Fibroblast of lung (primary cell): Measurements from ENCODE around the gene METAP1D. TPM values are rescaled to one million over a fixed set of nuclear protein-coding genes. Genes with fewer than 3 reads are reported as not detected.
"Not testable (repeated sequence)": the region's sequence is repeated elsewhere in the genome, so short reads cannot be mapped to it uniquely, and the experiment has no call there.

ENCODE experiments used
- DNase-seq, 2 donors: peaks; one replicate each; pipeline versions ENCODE4 v3.0.0 to v3.0.0-alpha.2; 2010; ENCODE audit warnings: low read depth in 2 of 2
- H2AFZ ChIP-seq: 2 replicates; pipeline ENCODE4 v1.5.1; 2012; ENCODE audit warnings: low read length, control low read depth, inconsistent platforms
- H3K27ac ChIP-seq: 2 replicates; pipeline ENCODE4 v1.5.1; 2011; ENCODE audit warnings: low read length, control low read depth; ENCODE audit not compliant: insufficient read depth
- H3K27me3 ChIP-seq: 2 replicates; pipeline ENCODE4 v1.5.1; 2011; ENCODE audit warnings: mild to moderate bottlenecking, low read length; ENCODE audit not compliant: control insufficient read depth, insufficient read depth
- H3K36me3 ChIP-seq: 2 replicates; pipeline ENCODE4 v1.5.1; 2011; ENCODE audit warnings: low read length; ENCODE audit not compliant: control insufficient read depth, insufficient read depth
- H3K4me1 ChIP-seq: 2 replicates; pipeline ENCODE4 v1.5.1; 2011; ENCODE audit warnings: low read length; ENCODE audit not compliant: control insufficient read depth, insufficient read depth; ENCODE audit errors: extremely low read depth
- H3K4me2 ChIP-seq: 2 replicates; pipeline ENCODE4 v1.5.1; 2011; ENCODE audit warnings: low read length, control low read depth; ENCODE audit not compliant: insufficient read depth; ENCODE audit errors: extremely low read depth
- H3K4me3 ChIP-seq, 4 experiments: fragments of 200-600 bp in 1 of 4; sonication (generic) in 1 of 4; replicated peaks in 1 of 4; 2 replicates each; pipeline ENCODE4 v1.5.1; 2011 to 2016; ENCODE audit warnings: low read length in 4 of 4, low read depth in 3 of 4, mild to moderate bottlenecking in 3 of 4, control low read depth in 2 of 4, inconsistent platforms in 1 of 4, mixed read lengths in 1 of 4; ENCODE audit not compliant: insufficient read depth in 1 of 4; ENCODE audit errors: control extremely low read depth in 1 of 4
- H3K79me2 ChIP-seq: 2 replicates; pipeline ENCODE4 v1.5.1; 2012; ENCODE audit warnings: mild to moderate bottlenecking, low read length, inconsistent platforms; ENCODE audit not compliant: control insufficient read depth, insufficient read depth
- H3K9ac ChIP-seq: 2 replicates; pipeline ENCODE4 v1.5.1; 2011; ENCODE audit warnings: mild to moderate bottlenecking, low read length, control low read depth; ENCODE audit not compliant: insufficient read depth
- H3K9me3 ChIP-seq: 2 replicates; pipeline ENCODE4 v1.5.1; 2012; ENCODE audit warnings: low read depth, low read length; ENCODE audit not compliant: control insufficient read depth, insufficient read depth
- H4K20me1 ChIP-seq: 2 replicates; pipeline ENCODE4 v1.5.1; 2011; ENCODE audit warnings: low read length; ENCODE audit not compliant: control insufficient read depth, insufficient read depth; ENCODE audit errors: extremely low read depth
- EZH2 ChIP-seq: IDR thresholded peaks from 2 replicates; pipeline ENCODE4 v1.5.1; 2012; ENCODE audit warnings: low read length, control low read depth, mild to moderate bottlenecking; ENCODE audit errors: missing control alignments
- polyA plus RNA-seq, 2 donors: library from polyadenylated mRNA; depleted of rRNA in 1 of 2; stranded (reverse) in 1 of 2; unstranded in 1 of 2; fragments of >200 nt; gene quantifications; 2 replicates each; pipeline ENCODE4 v1.2.1, GENCODE V29; 2011 to 2012; ENCODE audit warnings: missing spikeins in 1 of 2
- total RNA-seq: library from RNA; depleted of rRNA; stranded (reverse); fragments of >200 nt; gene quantifications from 2 replicates; pipeline ENCODE4 v1.2.1, GENCODE V29; 2014
- TF ChIP-seq, protein P1 (sequence below), 2 donors: IDR thresholded peaks in 1 of 2; conservative IDR thresholded peaks in 1 of 2; 1 replicate in 1 of 2; 2 replicates in 1 of 2; pipeline ENCODE4 v1.5.1; 2011 to 2012; ENCODE audit warnings: low read length in 2 of 2, control low read depth in 1 of 2, inconsistent platforms in 1 of 2, low read depth in 1 of 2, mild to moderate bottlenecking in 1 of 2

METAP1D gene
- total and polyA plus RNA-seq, 2 donors (not counting 1 experiment from before 2014, with no cell fraction given) = 6.7 to 6.8 TPM

DNA sequence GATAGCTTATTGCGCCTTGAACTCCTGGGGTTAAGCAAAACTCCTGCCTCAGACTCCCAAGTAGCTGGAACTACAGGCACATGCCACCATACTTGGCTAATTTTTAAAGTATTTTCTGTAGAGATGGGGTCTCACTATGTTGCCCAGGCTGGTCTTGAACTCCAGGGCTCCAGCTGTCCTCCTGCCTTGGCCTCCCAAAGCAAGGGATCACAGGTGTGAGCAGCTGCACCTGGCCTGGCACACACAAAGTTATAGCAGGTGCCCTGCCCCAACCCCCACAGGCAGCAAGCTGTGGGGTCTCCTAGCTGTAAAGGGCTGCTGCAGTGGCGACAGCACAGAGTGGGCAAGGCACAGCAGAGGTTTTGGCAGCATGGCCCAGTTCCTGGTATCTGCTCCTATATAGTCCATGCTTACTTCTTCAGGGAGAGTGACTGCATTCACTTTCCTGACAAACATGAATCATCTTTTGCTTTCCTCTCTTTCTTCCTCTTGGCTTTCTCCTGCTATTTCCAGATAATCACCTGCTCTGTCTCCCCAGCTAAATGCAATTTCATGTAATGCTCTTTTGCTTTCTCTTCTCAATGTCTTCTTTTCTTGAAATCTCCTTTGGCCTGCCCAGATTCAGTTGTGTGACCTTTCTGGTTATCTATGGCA, 27.3 kb upstream of the METAP1D start:
- TF ChIP-seq EZH2 = no peak
- TF ChIP-seq, protein P1, sequence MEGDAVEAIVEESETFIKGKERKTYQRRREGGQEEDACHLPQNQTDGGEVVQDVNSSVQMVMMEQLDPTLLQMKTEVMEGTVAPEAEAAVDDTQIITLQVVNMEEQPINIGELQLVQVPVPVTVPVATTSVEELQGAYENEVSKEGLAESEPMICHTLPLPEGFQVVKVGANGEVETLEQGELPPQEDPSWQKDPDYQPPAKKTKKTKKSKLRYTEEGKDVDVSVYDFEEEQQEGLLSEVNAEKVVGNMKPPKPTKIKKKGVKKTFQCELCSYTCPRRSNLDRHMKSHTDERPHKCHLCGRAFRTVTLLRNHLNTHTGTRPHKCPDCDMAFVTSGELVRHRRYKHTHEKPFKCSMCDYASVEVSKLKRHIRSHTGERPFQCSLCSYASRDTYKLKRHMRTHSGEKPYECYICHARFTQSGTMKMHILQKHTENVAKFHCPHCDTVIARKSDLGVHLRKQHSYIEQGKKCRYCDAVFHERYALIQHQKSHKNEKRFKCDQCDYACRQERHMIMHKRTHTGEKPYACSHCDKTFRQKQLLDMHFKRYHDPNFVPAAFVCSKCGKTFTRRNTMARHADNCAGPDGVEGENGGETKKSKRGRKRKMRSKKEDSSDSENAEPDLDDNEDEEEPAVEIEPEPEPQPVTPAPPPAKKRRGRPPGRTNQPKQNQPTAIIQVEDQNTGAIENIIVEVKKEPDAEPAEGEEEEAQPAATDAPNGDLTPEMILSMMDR (conservative IDR thresholded peaks at IDR 0.05 in 1 of 2, IDR thresholded peaks at IDR 0.05 in 1 of 2; ENCODE audit: low read depth in 1 of 2, low read length in 2 of 2) = no peak
- H3K4me1 ChIP-seq = no peaks in the 10 kb centered on the region
- H3K9ac ChIP-seq = no peak overlapping the region
- no peaks in the 10 kb centered on the region for H3K9me3 ChIP-seq
- no peaks in the 10 kb centered on the region for H3K79me2 ChIP-seq
- H3K4me3 ChIP-seq = no peak overlapping the region
- H3K36me3 ChIP-seq = no peaks in the 10 kb centered on the region
- no peaks in the 10 kb centered on the region for H4K20me1 ChIP-seq
- no peak overlapping the region for H3K4me2 ChIP-seq
- no peak overlapping the region for H3K27ac ChIP-seq
- no peak overlapping the region for H2AFZ ChIP-seq
- no peaks in the 10 kb centered on the region for H3K27me3 ChIP-seq
- no peak for DNase-seq

DNA sequence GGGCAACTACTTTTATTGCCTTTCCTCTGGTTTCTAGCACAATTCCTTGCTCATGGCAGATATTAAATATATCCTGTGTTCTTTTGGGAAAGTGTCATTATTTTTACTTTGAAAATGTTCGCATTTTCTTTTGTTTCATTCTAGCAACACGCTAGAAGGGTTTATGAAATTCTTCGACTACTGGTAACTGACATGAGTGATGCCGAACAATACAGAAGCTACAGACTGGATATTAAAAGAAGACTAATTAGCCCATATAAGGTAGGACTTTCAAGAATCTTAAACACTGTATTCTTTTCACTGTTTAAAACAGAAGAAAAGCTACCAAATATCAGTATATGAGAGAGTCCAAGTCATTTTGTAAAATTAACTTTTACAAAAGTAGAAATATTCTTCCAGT, 20.6 kb upstream of the METAP1D start:
- H3K4me2 ChIP-seq = no peak overlapping the region
- H4K20me1 ChIP-seq = no peaks in the 10 kb centered on the region
- no peak overlapping the region for H2AFZ ChIP-seq
- no peak overlapping the region for H3K27ac ChIP-seq
- DNase-seq = no peak
- TF ChIP-seq, protein P1 (conservative IDR thresholded peaks at IDR 0.05 in 1 of 2, IDR thresholded peaks at IDR 0.05 in 1 of 2; ENCODE audit: low read depth in 1 of 2, low read length in 2 of 2) = no peak
- TF ChIP-seq EZH2 = no peak
- H3K27me3 ChIP-seq = no peaks in the 10 kb centered on the region
- H3K36me3 ChIP-seq = peaks cover 4% of the 10 kb centered on the region
- H3K4me3 ChIP-seq = no peak overlapping the region
- no peaks in the 10 kb centered on the region for H3K79me2 ChIP-seq
- no peaks in the 10 kb centered on the region for H3K4me1 ChIP-seq
- H3K9ac ChIP-seq = no peak overlapping the region
- H3K9me3 ChIP-seq = no peaks in the 10 kb centered on the region

DNA sequence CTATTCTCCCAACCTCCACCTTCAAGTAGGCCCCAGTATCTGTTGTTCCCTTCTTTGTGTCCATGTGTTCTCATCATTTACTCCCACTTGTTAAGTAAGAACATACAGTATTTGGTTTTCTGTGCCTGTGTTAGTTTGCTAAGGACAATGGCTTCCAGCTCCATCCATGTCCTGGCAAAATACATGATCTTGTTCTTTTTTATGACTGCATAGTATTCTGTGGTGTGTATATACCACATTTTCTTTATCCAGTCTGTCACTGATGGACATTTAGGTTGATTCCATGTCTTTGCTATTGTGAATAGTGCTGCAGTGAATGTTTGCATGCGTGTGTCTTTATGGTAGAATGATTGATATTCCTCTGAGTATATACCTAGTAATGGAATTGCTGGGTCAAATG, 15.8 kb upstream of the METAP1D start:
- H3K79me2 ChIP-seq, H3K36me3 ChIP-seq, H3K9me3 ChIP-seq, H3K9ac ChIP-seq, DNase-seq, H2AFZ ChIP-seq, H3K4me3 ChIP-seq, H3K27ac ChIP-seq, H4K20me1 ChIP-seq, H3K27me3 ChIP-seq, H3K4me2 ChIP-seq, H3K4me1 ChIP-seq: not testable (repeated sequence)
